Chondrocyte (in vitro differentiated cells): ENCODE data around the gene MRPL34. TPM values are rescaled to one million over a fixed set of nuclear protein-coding genes. Genes with fewer than 3 reads are reported as not detected.

Source experiments
- DNase-seq: peaks from one replicate; pipeline ENCODE4 v3.0.0; 2021; ENCODE audit warnings: mixed read lengths, low spot score
- H3K27ac Mint-ChIP-seq: one replicate; pipeline ENCODE4 v1.8.0; 2021; ENCODE audit warnings: mild to moderate bottlenecking, moderate library complexity, mixed read lengths; ENCODE audit not compliant: unreplicated experiment
- H3K27me3 Mint-ChIP-seq: 2 replicates; pipeline ENCODE4 v1.8.0; 2021; ENCODE audit warnings: low read depth, mixed read lengths
- H3K36me3 Mint-ChIP-seq: 2 replicates; pipeline ENCODE4 v1.8.0; 2021; ENCODE audit warnings: low read depth, mixed read lengths
- H3K4me1 Mint-ChIP-seq: 2 replicates; pipeline ENCODE4 v1.8.0; 2021; ENCODE audit warnings: low read depth, mild to moderate bottlenecking, mixed read lengths
- H3K4me3 Mint-ChIP-seq: one replicate; pipeline ENCODE4 v1.8.0; 2021; ENCODE audit warnings: mild to moderate bottlenecking, moderate library complexity, mixed read lengths; ENCODE audit not compliant: unreplicated experiment
- H3K9me3 Mint-ChIP-seq: 2 replicates; pipeline ENCODE4 v1.8.0; 2021; ENCODE audit warnings: low read depth, mixed read lengths
- CTCF ChIP-seq: fragments of 200-600 bp; sonication (generic); IDR thresholded peaks from 2 replicates; pipeline ENCODE4 v1.5.0; 2021; ENCODE audit warnings: antibody characterized with exemption, mild to moderate bottlenecking, moderate library complexity
- total RNA-seq: library from RNA; stranded (reverse); gene quantifications from 3 replicates; pipeline ENCODE4 v1.2.1, GENCODE V29; 2021

The MRPL34 gene
- total RNA-seq, 1 donor from 2014 or later, result 56.6 TPM

- H3K9me3 Mint-ChIP-seq, result no peaks in the 10 kb centered on the region
- peak overlapping the region; percentile 48 for H3K4me3 Mint-ChIP-seq
- no peaks in the 10 kb centered on the region for H3K36me3 Mint-ChIP-seq
- no peak for TF ChIP-seq CTCF
- no peak for DNase-seq
- H3K4me1 Mint-ChIP-seq, result peaks cover 22% of the 10 kb centered on the region
- H3K27ac Mint-ChIP-seq, result no peak overlapping the region
- H3K27me3 Mint-ChIP-seq, result no peaks in the 10 kb centered on the region
These were observed 33.5 kb downstream of the MRPL34 start for GRCh38 chr19:17339088-17339741.

- TF ChIP-seq CTCF, result no peak
- no peak overlapping the region for H3K4me3 Mint-ChIP-seq
- no peaks in the 10 kb centered on the region for H3K9me3 Mint-ChIP-seq
- H3K36me3 Mint-ChIP-seq, result no peaks in the 10 kb centered on the region
- no peak overlapping the region for H3K27ac Mint-ChIP-seq
- no peaks in the 10 kb centered on the region for H3K27me3 Mint-ChIP-seq
- H3K4me1 Mint-ChIP-seq, result peaks cover 15% of the 10 kb centered on the region
- no peak for DNase-seq
These were observed 34.7 kb downstream of the MRPL34 start for GRCh38 chr19:17340302-17340870.

GRCh38 chr19:17340871-17341357, 35.2 kb downstream of the MRPL34 start:
- Mint-ChIP-seq H3K27me3 (no peaks in the 10 kb centered on the region), H3K4me3 (no peak overlapping the region), H3K27ac (no peak overlapping the region), H3K36me3 (no peaks in the 10 kb centered on the region), H3K9me3 (no peaks in the 10 kb centered on the region), H3K4me1 (peaks cover 15% of the 10 kb centered on the region)
- no peak for DNase-seq
- TF ChIP-seq CTCF, result no peak

- no peaks in the 10 kb centered on the region for H3K9me3 Mint-ChIP-seq
- peaks cover 16% of the 10 kb centered on the region for H3K4me1 Mint-ChIP-seq
- DNase-seq, result no peak
- H3K36me3 Mint-ChIP-seq, result no peaks in the 10 kb centered on the region
- H3K4me3 Mint-ChIP-seq, result no peak overlapping the region
- H3K27ac Mint-ChIP-seq, result no peak overlapping the region
- H3K27me3 Mint-ChIP-seq, result no peaks in the 10 kb centered on the region
- TF ChIP-seq CTCF, result no peak
These were observed 35.7 kb downstream of the MRPL34 start for GRCh38 chr19:17341386-17341785.

GRCh38 chr19:17341845-17342244, 36.2 kb downstream of the MRPL34 start:
- H3K27ac Mint-ChIP-seq, result no peak overlapping the region
- no peak for TF ChIP-seq CTCF
- no peaks in the 10 kb centered on the region for H3K9me3 Mint-ChIP-seq
- DNase-seq, result no peak
- no peaks in the 10 kb centered on the region for H3K27me3 Mint-ChIP-seq
- no peak overlapping the region for H3K4me3 Mint-ChIP-seq
- H3K4me1 Mint-ChIP-seq, result peaks cover 21% of the 10 kb centered on the region
- no peaks in the 10 kb centered on the region for H3K36me3 Mint-ChIP-seq
